ENCODE measurements around the gene KLHL41.

DNA sequence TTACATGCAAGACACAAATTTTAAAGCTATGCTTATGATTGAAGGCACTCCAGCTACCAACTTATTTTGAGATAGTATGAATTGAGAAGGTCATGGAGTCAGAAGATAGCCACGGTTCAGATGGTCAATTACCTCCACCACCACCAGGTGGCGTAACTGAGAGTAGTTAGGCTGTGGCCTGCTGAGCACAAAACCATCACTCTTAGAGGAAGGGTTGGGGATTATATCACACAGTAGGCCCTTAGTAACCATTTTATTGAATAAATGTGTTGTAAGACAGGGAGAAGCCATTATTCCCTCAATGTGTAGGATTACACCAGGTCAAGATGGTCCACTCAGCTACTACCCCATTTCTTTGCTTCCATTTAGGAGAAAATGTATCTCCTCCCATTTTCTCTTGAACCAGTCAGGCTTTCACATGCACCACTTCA lies 18.8 kb downstream of the KLHL41 start:
- TF ChIP-seq, protein P1, sequence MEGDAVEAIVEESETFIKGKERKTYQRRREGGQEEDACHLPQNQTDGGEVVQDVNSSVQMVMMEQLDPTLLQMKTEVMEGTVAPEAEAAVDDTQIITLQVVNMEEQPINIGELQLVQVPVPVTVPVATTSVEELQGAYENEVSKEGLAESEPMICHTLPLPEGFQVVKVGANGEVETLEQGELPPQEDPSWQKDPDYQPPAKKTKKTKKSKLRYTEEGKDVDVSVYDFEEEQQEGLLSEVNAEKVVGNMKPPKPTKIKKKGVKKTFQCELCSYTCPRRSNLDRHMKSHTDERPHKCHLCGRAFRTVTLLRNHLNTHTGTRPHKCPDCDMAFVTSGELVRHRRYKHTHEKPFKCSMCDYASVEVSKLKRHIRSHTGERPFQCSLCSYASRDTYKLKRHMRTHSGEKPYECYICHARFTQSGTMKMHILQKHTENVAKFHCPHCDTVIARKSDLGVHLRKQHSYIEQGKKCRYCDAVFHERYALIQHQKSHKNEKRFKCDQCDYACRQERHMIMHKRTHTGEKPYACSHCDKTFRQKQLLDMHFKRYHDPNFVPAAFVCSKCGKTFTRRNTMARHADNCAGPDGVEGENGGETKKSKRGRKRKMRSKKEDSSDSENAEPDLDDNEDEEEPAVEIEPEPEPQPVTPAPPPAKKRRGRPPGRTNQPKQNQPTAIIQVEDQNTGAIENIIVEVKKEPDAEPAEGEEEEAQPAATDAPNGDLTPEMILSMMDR (conservative IDR thresholded peaks at IDR 0.05) = peak; percentile 86
- TF ChIP-seq ZFX (IDR thresholded peaks at IDR 0.05) = no peak
